Hepatocyte (in vitro differentiated cells): ENCODE measurements around the gene CRYM. TPM values are rescaled to one million over a fixed set of nuclear protein-coding genes. Genes with fewer than 3 reads are reported as not detected.

Source experiments
- DNase-seq: peaks from one replicate; pipeline ENCODE4 v3.0.0-alpha.2; 2016; ENCODE audit warnings: low spot score
- H2AFZ ChIP-seq: fragments of 200-600 bp; sonication (generic); 2 replicates; pipeline ENCODE4 v1.6.0; 2016; ENCODE audit warnings: antibody characterized with exemption, mild to moderate bottlenecking
- H3K27ac ChIP-seq: fragments of 200-600 bp; sonication (generic); 2 replicates; pipeline ENCODE4 v1.5.1; 2016; ENCODE audit warnings: mild to moderate bottlenecking
- H3K27me3 ChIP-seq: fragments of 200-600 bp; sonication (generic); 2 replicates; pipeline ENCODE4 v1.6.1; 2016
- H3K36me3 ChIP-seq: fragments of 200-600 bp; sonication (generic); replicated peaks from 2 replicates; pipeline ENCODE4 v1.5.1; 2016; ENCODE audit warnings: low read depth; ENCODE audit not compliant: insufficient read depth
- H3K4me1 ChIP-seq: fragments of 200-600 bp; sonication (generic); 2 replicates; pipeline ENCODE4 v1.5.1; 2016; ENCODE audit warnings: mild to moderate bottlenecking, moderate library complexity; ENCODE audit not compliant: insufficient read depth
- H3K4me2 ChIP-seq: fragments of 200-600 bp; sonication (generic); 2 replicates; pipeline ENCODE4 v1.6.0; 2016
- H3K4me3 ChIP-seq: fragments of 200-600 bp; sonication (generic); 2 replicates; pipeline ENCODE4 v1.5.1; 2016; ENCODE audit warnings: mild to moderate bottlenecking
- H3K79me2 ChIP-seq: fragments of 200-600 bp; sonication (generic); 2 replicates; pipeline ENCODE4 v1.6.0; 2017; ENCODE audit warnings: mild to moderate bottlenecking
- H3K9me2 ChIP-seq: fragments of 200-600 bp; sonication (generic); replicated peaks from 2 replicates; pipeline ENCODE4 v1.6.0; 2017; ENCODE audit warnings: mild to moderate bottlenecking; ENCODE audit not compliant: insufficient read depth
- H3K9me3 ChIP-seq: fragments of 200-600 bp; sonication (generic); 2 replicates; pipeline ENCODE4 v1.5.1; 2016; ENCODE audit warnings: low read depth, mild to moderate bottlenecking
- H4K20me1 ChIP-seq: fragments of 200-600 bp; sonication (generic); 2 replicates; pipeline ENCODE4 v1.6.0; 2016; ENCODE audit warnings: mild to moderate bottlenecking; ENCODE audit not compliant: insufficient read depth, poor library complexity, severe bottlenecking
- EZH2 ChIP-seq: fragments of 200-600 bp; sonication (generic); IDR thresholded peaks from 2 replicates; pipeline ENCODE4 v1.6.1; 2016; ENCODE audit warnings: antibody characterized with exemption, mild to moderate bottlenecking, borderline replicate concordance
- EZH2phosphoT487 ChIP-seq: fragments of 200-600 bp; sonication (generic); IDR thresholded peaks from one replicate; pipeline ENCODE4 v1.6.1; 2018; ENCODE audit warnings: antibody characterized with exemption, mild to moderate bottlenecking, low read depth, moderate library complexity; ENCODE audit not compliant: unreplicated experiment, severe bottlenecking
- WGBS: methylation state at CpG from one replicate; pipeline ENCODE4 v1.1.6; 2016; ENCODE audit warnings: low lambda C conversion rate; ENCODE audit errors: missing lambda C conversion rate; 5-methylcytosine and 5-hydroxymethylcytosine counted together
- polyA plus RNA-seq: library from polyadenylated mRNA; unstranded; fragments of >200 nt; fragmentation: Nextera tagmentation; extraction: Ambion mirVana; gene quantifications from 2 replicates; pipeline ENCODE4 v1.2.1, GENCODE V29; 2016
- total RNA-seq: library from RNA; depleted of rRNA; stranded (reverse); fragments of >200 nt; gene quantifications from 2 replicates; pipeline ENCODE4 v1.2.3, GENCODE V29; 2014
- TF ChIP-seq, protein P1 (sequence below): fragments of 200-600 bp; sonication (generic); IDR thresholded peaks from 2 replicates; pipeline ENCODE4 v1.5.1; 2016; ENCODE audit warnings: antibody characterized with exemption, mild to moderate bottlenecking; ENCODE audit not compliant: poor library complexity

CRYM gene
- total and polyA plus RNA-seq, 2 experiments from 2014 or later, result 5.7 to 6.3 TPM

GRCh38 chr16:21263640-21264570 is 14.2 kb downstream of the CRYM start:
- no peaks in the 10 kb centered on the region for H3K79me2 ChIP-seq
- H3K4me1 ChIP-seq, result peaks cover 29% of the 10 kb centered on the region
- H4K20me1 ChIP-seq, result no peaks in the 10 kb centered on the region
- H3K4me2 ChIP-seq, result peak overlapping the region; percentile 61
- H3K36me3 ChIP-seq, result no peaks in the 10 kb centered on the region
- H3K27ac ChIP-seq, result peak overlapping the region; percentile 87
- peak overlapping the region; percentile 18 for H2AFZ ChIP-seq
- no peaks in the 10 kb centered on the region for H3K9me3 ChIP-seq
- peak; percentile 48 for DNase-seq
- 31% methylated on average over 14 of the region's 14 CpGs for WGBS
- TF ChIP-seq, protein P1, sequence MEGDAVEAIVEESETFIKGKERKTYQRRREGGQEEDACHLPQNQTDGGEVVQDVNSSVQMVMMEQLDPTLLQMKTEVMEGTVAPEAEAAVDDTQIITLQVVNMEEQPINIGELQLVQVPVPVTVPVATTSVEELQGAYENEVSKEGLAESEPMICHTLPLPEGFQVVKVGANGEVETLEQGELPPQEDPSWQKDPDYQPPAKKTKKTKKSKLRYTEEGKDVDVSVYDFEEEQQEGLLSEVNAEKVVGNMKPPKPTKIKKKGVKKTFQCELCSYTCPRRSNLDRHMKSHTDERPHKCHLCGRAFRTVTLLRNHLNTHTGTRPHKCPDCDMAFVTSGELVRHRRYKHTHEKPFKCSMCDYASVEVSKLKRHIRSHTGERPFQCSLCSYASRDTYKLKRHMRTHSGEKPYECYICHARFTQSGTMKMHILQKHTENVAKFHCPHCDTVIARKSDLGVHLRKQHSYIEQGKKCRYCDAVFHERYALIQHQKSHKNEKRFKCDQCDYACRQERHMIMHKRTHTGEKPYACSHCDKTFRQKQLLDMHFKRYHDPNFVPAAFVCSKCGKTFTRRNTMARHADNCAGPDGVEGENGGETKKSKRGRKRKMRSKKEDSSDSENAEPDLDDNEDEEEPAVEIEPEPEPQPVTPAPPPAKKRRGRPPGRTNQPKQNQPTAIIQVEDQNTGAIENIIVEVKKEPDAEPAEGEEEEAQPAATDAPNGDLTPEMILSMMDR, result no peak
- TF ChIP-seq EZH2 (no peak), EZH2phosphoT487 (no peak)
- no peaks in the 10 kb centered on the region for H3K9me2 ChIP-seq
- H3K4me3 ChIP-seq, result no peak overlapping the region
- no peaks in the 10 kb centered on the region for H3K27me3 ChIP-seq

- TF ChIP-seq EZH2phosphoT487 (no peak), EZH2 (no peak)
- TF ChIP-seq, protein P1, result no peak
Measured at GRCh38 chr16:21262779-21263639, 15.1 kb downstream of the CRYM start.

DNA sequence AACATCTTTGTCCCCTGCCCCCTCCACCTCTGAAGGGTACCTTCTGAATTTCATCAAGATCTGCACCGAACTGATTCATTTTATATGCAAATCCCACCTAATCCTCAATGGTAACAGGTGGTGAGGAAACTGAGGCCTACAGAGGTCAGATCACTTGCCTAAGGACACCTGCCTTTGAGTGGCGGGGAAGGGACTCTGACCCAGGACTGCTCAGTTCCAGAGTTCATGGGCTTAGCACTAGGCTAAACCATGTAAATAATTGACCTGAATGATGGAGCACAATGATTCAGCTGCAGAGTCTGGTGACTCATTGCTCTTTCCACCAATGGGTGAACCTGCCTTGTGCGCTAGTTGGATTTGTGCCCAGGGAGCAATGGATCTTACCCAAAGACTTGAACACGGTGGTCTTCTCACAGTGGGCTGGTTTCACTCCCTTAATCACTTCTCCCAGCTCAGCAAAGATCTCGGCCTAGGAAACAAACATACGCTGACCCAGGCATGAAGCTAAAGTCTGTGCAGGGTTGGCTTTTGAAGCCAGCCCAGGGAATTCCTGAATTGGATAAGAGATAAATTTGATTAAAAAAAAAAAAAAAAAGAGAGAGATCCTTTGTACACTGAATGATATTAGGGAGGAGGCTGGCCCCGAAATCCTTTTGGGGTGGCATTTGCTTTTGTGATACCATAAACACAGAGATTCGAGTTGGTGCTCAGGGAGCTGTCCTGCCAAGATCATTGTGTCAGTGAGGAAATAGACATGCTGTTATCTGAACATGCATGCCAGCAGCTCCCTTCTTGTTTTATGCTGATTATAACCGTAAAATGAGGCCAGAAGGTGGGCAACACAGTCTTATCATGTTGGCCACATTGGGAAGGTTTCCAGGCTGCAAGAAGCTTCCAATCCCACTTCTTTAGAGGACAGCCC is 17.0 kb downstream of the CRYM start:
- no peaks in the 10 kb centered on the region for H3K9me3 ChIP-seq
- H3K79me2 ChIP-seq, result no peaks in the 10 kb centered on the region
- H3K36me3 ChIP-seq, result no peaks in the 10 kb centered on the region
- H3K27me3 ChIP-seq, result no peaks in the 10 kb centered on the region
- peak overlapping the region; percentile 59 for H3K4me2 ChIP-seq
- WGBS, result 63% methylated on average over 9 of the region's 9 CpGs
- DNase-seq, result peak; percentile 83
- no peak for TF ChIP-seq EZH2phosphoT487
- TF ChIP-seq, protein P1, result no peak
- TF ChIP-seq EZH2, result no peak
- peak overlapping the region; percentile 88 for H3K27ac ChIP-seq
- H3K4me1 ChIP-seq, result peaks cover 29% of the 10 kb centered on the region
- no peaks in the 10 kb centered on the region for H4K20me1 ChIP-seq
- H3K4me3 ChIP-seq, result no peak overlapping the region
- H2AFZ ChIP-seq, result peak overlapping the region; percentile 28
- H3K9me2 ChIP-seq, result no peaks in the 10 kb centered on the region

More at GRCh38 chr16:21262779-21263639, 15.1 kb downstream of the CRYM start:
- peak overlapping the region; percentile 61 for H3K4me2 ChIP-seq
- H2AFZ ChIP-seq, result no peak overlapping the region
- no peaks in the 10 kb centered on the region for H3K27me3 ChIP-seq
- H3K9me3 ChIP-seq, result no peaks in the 10 kb centered on the region
- 85% methylated on average over 12 of the region's 12 CpGs for WGBS
- H4K20me1 ChIP-seq, result no peaks in the 10 kb centered on the region
- H3K9me2 ChIP-seq, result no peaks in the 10 kb centered on the region
- peaks cover 29% of the 10 kb centered on the region for H3K4me1 ChIP-seq
- no peaks in the 10 kb centered on the region for H3K36me3 ChIP-seq
- no peaks in the 10 kb centered on the region for H3K79me2 ChIP-seq
- peak overlapping the region; percentile 87 for H3K27ac ChIP-seq
- DNase-seq, result no peak
- no peak overlapping the region for H3K4me3 ChIP-seq
